NCI-H146 (cell line): Measurements from ENCODE around the gene EED.
"Not testable (repeated sequence)": the region's sequence is repeated elsewhere in the genome, so short reads cannot be mapped to it uniquely, and the experiment has no call there.

Experiments used
- DNase-seq: peaks from one replicate; lab custom pipeline; 2025; lab: John Stamatoyannopoulos, UW

Gene EED

DNA sequence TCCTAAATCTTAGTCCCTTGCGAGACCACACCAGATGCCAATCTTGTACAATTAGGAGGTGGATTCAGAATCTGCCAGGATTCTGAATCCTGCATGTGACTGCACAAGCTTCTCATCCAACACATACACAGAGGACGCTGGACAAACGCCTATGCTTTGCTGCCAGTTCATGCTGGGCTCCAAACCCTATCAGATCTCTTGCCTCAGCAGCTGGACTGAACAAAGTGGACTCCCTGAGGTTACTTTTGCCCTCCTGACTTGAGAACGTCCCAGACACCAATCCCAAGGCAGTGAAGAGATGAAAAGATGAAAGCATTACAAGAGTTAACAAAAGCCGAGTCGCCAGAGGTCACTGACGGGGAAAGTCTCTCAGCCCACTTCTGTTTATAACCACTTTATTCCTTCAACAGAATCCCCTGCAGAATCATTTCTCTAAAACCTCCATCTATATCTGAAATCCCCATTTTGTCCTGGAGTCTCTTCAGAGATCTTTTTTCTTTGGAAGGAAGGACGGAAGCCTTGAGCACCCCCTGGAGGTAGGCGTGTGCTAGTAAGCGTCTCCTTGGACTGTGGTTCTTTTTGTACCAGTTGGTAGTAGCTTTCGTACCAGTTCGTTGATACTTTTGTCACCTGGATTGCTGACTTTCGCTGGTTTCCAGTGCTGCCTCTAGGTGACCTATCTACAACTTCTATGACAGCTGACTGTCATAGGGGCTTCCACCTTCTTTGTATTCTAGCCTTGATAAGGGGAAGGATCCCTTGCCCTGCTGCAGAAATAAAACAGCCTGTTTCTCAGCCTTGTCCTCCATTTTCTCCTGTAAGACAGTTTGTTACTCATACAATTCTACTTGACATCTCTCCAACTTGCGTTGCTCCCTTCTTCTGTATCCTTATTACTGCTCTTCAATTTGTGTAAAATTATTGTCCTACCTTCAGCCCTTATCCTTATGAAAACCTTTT lies 26.1 kb upstream of the EED start:
- peak; percentile 70 for DNase-seq

- DNase-seq = no peak
Observed at GRCh38 chr11:86219311-86220193, 25.0 kb upstream of the EED start.

GRCh38 chr11:86220653-86221052 lies 23.9 kb upstream of the EED start:
- no peak for DNase-seq

GRCh38 chr11:86222081-86222480 lies 22.5 kb upstream of the EED start:
- no peak for DNase-seq

- not testable (repeated sequence) for DNase-seq
Observed at GRCh38 chr11:86224575-86224974, 20.0 kb upstream of the EED start.

GRCh38 chr11:86225344-86225743 lies 19.2 kb upstream of the EED start:
- DNase-seq = not testable (repeated sequence)

- DNase-seq = no peak
Observed at GRCh38 chr11:86228269-86229038, 16.1 kb upstream of the EED start.

GRCh38 chr11:86229039-86229330 lies 15.6 kb upstream of the EED start:
- not testable (repeated sequence) for DNase-seq

GRCh38 chr11:86230179-86230804 lies 14.3 kb upstream of the EED start:
- no peak for DNase-seq

GRCh38 chr11:86230921-86231434 lies 13.6 kb upstream of the EED start:
- no peak for DNase-seq

DNA sequence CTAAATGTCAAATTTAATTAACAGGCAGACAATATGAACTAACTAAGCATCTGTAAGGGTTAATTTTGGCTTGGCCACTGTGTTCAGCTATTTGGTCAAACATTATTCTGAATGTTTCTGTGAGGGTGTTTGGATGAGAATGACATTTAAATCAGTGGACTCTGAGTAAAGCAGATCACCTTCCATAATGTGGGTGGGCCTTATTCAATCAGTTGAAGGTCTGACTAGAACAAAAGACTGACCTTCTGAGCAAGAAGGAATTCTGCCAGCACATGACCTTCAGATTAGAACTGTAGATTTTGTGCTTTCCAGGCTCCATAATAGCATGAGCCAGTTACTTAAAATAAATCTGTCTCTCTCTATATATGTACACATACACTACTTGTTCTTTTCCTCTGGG lies 12.0 kb upstream of the EED start:
- no peak for DNase-seq

DNA sequence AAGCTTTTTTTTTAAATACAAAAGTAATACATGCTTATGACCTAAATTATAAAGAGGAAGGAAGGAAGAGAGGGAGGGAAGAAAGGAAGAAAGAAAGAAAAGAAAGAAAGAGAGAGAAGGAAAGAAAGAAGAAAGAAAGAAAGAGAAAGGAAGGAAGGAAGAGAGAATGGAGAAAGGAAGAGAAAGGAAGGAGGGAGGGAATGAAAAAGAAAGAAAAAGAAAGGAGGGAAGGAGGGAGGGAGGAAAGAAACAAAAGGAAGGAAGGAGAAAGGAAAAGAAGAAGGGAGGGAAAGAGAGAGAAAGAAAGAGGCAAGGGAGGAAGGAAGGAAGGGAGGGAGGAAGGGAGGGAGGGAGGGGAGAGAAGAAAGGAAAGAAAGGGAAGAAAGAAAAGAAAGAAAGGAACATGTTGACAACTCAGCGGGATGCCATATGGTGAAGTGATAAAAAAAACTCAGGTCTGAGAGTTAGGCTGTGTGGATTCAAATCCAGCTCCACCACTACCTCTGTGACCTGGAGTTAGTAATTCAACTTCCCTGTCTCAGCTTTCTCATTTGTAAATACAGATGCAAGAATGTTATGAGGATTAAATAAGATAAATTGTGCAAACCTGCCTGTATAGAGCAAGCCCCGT lies 9.6 kb upstream of the EED start:
- no peak for DNase-seq

- DNase-seq = no peak
Observed at GRCh38 chr11:86237267-86237804, 7.2 kb upstream of the EED start.

GRCh38 chr11:86240164-86240563 lies 4.4 kb upstream of the EED start:
- no peak for DNase-seq

GRCh38 chr11:86241956-86242535 lies 2.5 kb upstream of the EED start:
- DNase-seq = no peak

DNA sequence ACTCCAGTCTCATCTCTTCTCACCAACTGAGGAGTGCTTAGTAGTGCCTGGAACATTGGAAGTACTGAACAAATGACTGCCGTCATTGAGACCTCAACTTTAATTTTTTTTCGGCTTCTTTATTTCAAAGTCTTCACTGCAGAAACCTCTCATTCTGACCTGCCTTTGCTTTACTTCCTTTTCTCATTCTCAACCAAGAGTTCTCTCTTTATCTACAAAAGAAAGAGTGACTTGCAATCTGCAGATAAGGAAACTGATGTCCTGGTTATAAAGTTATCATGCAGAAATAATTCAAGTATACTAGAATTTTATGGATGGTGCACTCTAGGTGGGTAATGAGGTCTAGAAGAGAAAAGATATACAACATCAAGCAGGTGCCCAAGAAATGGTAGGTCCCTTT lies 1.2 kb upstream of the EED start:
- no peak for DNase-seq

GRCh38 chr11:86244063-86244521 lies 461 bp upstream of the EED start:
- peak; percentile 90 for DNase-seq

DNA sequence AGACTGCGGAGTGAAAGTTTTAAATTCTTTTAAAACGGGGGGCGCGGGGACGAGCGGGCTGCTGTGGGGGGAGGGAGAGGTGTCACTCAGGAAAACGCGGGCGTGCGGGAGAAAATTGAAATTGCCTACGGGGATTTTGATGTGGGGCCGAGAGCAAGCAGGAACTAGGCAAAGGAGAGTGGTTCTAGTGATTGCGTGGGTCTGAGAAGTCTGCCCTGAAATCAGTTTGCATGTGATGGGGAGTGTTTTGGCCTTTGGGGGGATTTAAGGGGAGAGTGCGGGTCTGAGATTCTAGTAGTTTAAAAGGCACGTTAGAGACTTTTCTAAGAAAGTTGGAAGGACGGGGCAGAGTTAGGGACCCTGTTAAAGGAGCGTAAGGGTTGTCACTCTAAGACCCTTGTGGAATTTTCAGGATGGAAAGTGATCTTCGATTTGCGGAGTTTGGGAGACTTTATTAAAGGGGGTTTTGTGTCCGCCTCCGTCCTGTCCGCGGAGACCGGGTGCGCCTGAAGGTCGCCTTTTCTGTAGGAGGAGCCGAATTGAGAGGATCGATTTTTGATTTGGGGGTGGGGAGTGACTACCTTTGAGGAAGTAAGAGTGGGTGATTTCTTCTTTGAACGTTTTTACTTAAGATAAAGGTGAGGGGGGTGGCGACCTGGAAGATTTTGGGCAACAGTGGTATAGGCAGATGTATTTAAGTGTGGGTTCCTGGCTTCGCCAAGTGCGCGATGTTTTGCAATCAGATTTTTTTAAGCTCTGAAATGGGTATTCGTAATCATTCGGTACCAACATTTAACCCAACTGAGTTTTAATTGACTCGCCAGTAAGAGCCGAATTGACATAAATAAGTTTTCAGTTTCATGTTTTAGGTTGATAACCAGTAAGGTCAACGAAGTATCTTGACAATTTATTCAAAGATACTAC lies 1.1 kb downstream of the EED start:
- DNase-seq = peak; percentile 33

DNA sequence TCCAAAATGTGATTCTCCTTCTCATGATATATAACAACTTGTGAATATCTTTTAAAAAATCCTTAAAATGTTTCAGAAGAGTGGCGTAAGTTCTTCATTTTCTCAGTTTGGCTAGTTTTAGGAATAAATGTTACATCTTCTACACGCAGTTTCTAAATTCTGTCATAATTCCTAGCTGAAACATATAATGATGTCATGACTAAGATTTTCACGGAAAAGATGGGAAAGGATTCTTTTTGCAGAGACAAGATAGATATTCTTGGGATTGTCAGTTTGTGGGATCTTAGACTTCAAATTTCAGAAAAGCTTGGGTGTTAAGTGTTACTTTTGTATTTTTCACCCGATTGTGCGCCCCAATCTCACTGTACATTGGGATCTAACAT lies 1.7 kb downstream of the EED start:
- no peak for DNase-seq
